Measurements from ENCODE around the gene OR2W1.

OR2W1 gene

DNA sequence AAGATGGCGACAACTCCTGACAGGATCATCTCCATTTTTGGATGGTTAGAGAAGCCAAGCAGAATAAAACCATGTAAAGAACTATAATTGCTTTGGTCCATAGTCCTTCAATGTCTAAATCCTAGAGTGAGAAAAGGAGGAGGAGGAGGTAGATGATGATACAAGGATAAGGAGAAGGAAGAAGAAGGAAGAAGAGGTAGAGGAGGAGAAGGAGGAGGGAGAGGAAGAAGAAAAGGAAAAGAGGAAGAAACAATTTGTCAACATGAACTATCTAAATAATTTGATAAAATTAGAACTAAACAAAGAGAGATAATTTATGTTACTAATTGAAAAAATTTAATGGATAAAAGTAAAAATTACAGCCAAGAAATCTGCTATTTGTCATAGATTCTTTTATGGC lies at the start of gene OR2W1:
Gene OR2W1 (minus strand): TSS at position 101 of the 400 bp plus-strand sequence. CDS start 0 bp downstream, at position 101.
- no peak for DNase-seq

- DNase-seq = no peak
These were observed 48.0 kb upstream of the OR2W1 start for GRCh38 chr6:29092957-29093356.

DNA sequence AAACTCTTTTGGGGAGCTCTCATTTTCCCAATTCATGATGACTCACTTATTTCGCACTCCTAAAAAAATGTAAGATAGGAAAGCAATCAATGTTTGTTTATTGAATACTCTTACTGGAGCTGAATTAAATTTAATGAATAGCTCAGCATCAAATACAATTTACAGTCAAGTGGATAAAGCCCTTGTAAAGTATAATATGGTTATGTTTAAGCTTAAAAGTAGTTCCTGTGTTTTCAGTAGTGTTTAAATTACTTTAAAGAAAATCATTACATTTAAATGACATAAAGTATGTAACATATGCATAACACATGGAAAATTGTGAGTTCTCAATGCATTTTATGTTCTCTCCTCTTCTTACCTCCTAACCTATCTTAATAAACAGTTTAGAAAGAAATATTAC lies 42.2 kb upstream of the OR2W1 start, which contains the start of gene OR2B3:
Gene OR2B3 (minus strand): TSS at position 101 of the 400 bp plus-strand sequence. CDS start 65 bp downstream, at position 36.
- DNase-seq = no peak

DNA sequence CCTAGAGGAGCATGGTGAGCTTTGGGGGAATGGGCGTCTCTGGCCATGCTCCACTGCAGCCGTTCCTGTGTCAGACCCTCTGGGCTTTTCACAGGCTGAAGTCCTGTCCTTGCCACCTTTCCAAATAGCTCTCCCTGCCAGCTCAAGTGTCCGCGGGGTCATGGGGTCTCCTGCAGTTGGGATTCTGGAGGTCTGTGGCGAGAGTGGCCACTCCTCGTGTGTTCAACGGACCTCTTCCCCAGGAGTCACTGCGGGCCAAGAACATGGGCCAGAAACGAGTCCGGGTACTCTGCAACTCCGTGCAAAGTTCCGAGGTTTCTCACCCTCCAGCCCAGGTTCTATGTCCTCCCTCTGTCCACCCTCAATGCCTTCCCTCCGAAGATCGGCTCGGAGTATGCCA lies 37.5 kb upstream of the OR2W1 start:
- no peak for DNase-seq

DNA sequence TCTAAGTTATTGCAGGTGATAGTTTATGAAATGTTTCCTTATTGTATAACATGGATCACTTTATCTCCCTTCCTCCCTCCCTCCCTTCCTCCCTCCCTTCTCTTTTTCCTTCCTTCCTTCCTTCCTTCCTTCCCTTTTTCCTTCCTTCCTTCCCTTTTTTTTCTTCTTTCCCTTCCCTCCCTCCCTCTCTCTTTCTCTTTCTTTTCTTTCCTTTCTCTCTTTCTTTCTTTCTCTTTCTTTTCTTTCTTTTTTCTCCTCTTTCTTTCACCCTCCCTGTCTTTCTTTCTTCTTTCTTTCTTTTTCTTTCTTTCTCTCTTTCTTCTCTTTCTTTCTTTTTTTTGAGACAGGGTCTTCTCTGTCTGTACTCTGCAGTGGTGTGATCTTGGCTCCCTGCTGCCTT lies 36.3 kb upstream of the OR2W1 start:
- no peak for DNase-seq

GRCh38 chr6:29079203-29079602 lies 34.2 kb upstream of the OR2W1 start:
- DNase-seq = no peak

DNA sequence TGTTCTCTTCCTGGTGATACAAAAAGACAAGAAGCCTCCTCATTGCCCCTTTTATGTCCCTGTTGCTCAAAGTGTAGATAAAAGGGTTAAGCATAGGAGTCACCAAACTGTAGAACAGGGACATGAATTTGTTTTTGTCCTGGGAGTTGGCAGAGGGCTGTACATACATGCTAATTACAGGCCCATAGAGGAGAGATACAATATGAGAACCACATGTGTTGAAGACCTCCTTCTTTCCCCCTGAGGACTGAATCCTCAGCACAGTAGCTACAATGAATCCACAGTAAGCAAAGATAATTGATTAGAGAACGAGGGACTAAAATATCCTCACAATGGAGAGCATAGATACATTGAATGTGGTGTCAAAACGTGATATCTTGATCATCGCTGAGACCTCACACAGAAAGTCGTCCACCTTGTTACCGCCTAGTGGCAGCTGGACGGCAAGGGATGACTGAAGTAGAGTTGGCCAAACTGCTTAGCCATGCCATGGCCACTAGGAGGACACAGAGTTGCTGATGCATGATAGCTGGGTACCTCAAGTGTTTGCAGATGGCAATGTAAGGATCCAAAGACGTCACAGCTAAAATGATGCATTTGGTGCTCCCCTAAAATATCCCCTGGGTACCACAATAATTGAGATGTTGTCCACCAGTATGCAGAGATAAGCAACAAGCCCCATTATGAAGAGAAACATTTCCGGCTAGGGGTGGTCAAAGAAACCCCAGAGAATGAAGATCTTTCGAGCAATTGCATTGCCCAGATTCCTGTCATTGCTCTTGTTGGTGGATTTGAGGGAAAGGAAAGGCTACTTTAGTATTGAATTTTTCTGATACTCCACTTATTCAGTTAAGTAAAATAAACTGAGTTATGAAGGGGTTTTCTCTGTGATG lies 27.1 kb upstream of the OR2W1 start:
- DNase-seq = no peak

- no peak for DNase-seq
These were observed 6.7 kb upstream of the OR2W1 start for GRCh38 chr6:29051680-29052079.

DNA sequence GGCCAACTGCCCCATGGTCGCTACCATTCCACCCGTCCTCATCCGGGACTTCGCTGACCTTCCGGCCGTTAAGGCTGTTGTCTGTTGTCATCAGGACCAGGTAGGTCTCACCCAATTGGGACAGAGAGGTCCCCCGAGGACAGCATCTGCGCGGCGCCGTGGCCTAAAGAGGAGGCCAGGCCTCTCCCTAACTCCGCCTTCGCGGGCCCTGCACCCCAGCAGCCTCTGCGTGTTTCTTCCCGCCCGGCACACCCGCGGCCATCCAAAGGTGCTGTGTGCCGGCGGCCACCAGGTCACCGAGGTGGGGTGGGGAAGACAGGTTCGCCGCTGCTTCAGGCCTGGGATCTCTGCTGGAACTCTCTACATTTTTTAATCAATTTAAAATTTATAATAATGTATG lies 9.0 kb downstream of the OR2W1 start:
- DNase-seq = no peak

DNA sequence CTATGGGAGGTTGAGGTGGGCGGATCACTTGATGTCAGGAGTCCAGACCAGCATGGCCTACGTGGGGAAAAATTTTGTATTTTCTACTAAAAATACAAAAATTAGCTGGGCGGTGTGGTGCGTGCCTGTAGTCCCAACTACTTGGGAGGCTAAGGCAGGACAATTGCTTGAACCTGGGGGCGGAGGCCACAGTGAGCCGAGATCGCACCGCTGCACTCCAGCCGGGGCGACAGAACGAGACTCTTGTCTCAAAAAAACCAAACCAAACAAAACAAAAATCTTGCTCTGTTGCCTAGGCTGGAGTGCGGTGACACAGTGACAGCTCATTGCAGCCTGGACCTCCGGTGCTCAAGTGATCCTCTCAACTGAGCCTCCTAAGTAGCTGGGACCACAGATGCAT lies 16.2 kb downstream of the OR2W1 start:
- no peak for DNase-seq

- DNase-seq = no peak
These were observed 18.9 kb downstream of the OR2W1 start for GRCh38 chr6:29025927-29026585.

GRCh38 chr6:29021434-29021833 lies 23.5 kb downstream of the OR2W1 start:
- no peak for DNase-seq

DNA sequence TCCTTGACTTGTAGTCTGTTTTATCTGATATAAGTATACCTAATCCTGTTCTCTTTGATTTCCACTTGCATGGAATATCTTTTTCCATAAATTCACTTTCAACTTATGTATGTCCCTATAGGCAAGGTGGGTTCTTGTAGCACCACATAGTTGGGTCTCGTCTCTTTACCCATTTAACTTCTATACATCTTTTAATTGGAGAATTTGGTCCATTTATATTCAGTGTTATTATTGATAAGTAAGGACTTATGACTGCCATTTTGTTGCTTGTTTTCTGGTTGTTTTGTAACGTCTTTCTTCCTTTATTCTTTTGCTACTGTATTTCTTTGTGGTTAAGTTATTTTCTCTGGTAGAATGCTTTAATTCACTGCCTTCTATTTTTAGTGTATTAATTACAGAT lies 25.3 kb downstream of the OR2W1 start:
- no peak for DNase-seq

DNA sequence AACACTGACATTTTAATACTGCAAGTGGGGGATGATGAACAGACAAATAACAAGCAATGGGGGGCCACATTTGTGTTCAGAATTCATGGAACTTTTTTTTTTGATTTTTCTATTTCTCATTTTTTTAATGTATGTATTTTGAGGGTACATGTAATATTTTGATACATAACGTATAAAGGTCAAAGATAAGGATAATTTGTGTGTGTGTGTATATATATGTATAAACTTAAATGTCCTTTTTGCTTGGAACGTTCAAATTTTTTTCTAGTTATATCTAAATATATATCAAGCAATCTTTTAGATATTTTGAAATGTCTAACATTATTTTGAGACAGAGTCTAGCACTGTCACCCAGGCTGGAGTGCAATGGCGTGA lies 27.6 kb downstream of the OR2W1 start:
- no peak for DNase-seq

- peak; percentile 85 for DNase-seq
These were observed 28.2 kb downstream of the OR2W1 start for GRCh38 chr6:29016559-29017427.

- no peak for DNase-seq
These were observed 30.0 kb downstream of the OR2W1 start for GRCh38 chr6:29014729-29015608.

- no peak for DNase-seq
These were observed 33.7 kb downstream of the OR2W1 start for GRCh38 chr6:29011276-29011734.

GRCh38 chr6:29009358-29009757 lies 35.6 kb downstream of the OR2W1 start:
- no peak for DNase-seq

DNA sequence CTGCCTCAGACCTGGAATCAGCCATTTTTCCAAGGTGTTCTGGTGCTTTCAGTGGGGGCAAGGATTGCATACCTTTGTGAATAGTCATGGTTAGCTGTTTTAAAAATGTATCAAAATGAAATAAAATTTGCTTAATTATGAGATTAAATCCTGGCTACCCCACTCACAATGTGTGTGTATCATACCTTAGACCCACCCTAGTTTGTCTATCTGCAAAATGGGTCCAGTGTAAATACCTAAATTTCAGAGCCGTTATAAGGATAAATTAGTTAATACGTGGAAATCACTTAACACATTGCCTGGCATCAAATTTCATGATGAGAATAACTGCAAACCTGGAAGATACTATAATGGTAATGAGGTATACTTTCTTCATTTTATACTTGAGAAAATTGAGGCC lies 36.9 kb downstream of the OR2W1 start:
- no peak for DNase-seq

GRCh38 chr6:29005183-29005885 lies 39.6 kb downstream of the OR2W1 start, which contains the start of gene ZNF311:
Gene ZNF311, minus strand, starts transcription at chr6:29005315. Its CDS starts 1,361 bp downstream, at chr6:29003954.
- no peak for DNase-seq

DNA sequence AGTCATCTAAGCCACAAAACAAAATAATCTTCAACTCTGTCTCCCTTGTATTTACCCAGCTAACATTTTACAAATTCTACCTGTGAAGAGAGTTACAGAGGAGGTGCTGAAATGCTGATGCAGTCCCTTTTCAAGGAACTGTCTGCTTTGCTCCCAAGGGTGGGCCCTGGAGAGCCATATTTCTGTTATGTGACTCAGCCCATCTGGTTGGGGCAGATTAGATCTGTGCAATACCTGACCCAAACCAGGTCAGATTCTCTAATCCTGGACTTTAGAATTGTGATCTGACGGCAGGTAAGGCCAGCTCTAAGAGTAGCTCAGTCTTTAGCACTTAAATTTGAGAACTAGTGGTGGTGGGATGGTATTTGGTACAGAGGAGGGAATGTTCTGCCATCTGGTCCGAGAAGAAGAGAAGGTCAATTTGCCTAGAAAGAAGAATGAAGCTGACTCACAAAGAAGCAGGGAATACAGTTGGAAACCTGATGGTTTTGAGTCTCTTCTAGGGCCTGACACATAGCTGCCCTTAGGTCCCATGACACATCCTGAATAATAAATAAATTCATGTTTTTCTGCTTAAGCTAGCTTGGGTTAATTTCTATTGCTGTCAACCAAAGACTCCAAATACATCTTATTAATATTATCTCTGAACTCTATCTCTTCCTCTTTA lies 48.0 kb downstream of the OR2W1 start:
- DNase-seq = no peak

Measured in activated gamma-delta T cell treated with Interleukin-2 at 50 U/mL for 16 hours (primary cell).